Measurements from ENCODE around the gene HSF2. TPM values are rescaled to one million over a fixed set of nuclear protein-coding genes. Genes with fewer than 3 reads are reported as not detected.

Gene HSF2
- total and polyA plus RNA-seq, 2 of the 13 experiments (the other 11 are each of a cell fraction or from before 2014, with no cell fraction given) = 24.8 to 26.4 TPM

DNA sequence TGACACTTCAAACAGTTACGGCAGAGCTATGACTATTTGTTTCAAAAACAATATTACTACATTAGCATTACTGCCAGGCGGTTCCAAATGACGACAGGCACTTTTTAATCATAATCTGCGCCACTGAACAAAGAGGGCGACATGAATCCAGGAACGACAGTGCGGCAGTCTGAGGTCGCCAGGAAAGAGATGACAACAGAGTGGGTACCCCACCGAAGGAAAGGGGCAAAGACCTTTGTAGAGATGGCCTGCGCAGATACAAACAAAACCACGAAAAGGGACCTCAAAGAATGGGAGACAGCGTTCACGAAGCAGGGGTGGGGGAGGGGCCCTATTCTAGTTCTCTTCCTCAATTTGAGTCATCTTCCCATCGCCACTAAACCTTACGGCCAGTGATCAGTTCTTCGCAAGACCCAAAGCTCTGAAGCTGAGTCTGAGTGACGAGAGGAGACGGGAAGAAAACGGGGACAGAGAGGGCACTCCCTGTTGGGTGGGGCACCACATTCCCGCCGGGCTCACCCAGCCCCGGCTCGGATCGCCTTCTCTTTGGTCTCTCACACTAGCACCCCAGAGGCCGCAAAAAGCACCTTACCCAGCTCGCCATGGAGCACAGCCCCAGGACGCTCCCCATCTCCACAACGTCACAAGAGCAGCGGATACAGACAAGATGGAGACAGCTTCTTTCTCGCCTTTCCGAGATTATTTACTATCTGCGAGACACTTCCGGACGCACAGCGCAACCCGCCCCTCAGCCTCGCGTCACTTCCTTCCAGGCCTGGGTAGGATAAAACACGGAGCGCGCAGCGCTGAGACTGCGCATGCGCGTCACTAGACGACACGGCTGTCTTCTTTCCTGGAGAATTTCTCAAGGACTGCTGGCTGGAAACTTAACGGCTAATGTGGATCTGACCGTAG is 71.9 kb downstream of the HSF2 start, which contains the start of gene SERINC1 (continued):
- TF ChIP-seq, protein P1, sequence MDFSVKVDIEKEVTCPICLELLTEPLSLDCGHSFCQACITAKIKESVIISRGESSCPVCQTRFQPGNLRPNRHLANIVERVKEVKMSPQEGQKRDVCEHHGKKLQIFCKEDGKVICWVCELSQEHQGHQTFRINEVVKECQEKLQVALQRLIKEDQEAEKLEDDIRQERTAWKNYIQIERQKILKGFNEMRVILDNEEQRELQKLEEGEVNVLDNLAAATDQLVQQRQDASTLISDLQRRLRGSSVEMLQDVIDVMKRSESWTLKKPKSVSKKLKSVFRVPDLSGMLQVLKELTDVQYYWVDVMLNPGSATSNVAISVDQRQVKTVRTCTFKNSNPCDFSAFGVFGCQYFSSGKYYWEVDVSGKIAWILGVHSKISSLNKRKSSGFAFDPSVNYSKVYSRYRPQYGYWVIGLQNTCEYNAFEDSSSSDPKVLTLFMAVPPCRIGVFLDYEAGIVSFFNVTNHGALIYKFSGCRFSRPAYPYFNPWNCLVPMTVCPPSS (IDR thresholded peaks at IDR 0.05) = no peak
- TF ChIP-seq ZNF256 (CRISPR knock-in tag; conservative IDR thresholded peaks at IDR 0.05) = no peak
- no peak for TF ChIP-seq ZNF180 (CRISPR knock-in tag; IDR thresholded peaks at IDR 0.05; ENCODE audit: borderline replicate concordance, low read depth)
- TF ChIP-seq MXD4 (CRISPR knock-in tag; IDR thresholded peaks at IDR 0.05) = peak; percentile 83; the same call in 1 of the 2 replicates
- TF ChIP-seq MAFF (IDR thresholded peaks at IDR 0.05; ENCODE audit: low read depth, low read length) = no peak
- TF ChIP-seq, protein P2, sequence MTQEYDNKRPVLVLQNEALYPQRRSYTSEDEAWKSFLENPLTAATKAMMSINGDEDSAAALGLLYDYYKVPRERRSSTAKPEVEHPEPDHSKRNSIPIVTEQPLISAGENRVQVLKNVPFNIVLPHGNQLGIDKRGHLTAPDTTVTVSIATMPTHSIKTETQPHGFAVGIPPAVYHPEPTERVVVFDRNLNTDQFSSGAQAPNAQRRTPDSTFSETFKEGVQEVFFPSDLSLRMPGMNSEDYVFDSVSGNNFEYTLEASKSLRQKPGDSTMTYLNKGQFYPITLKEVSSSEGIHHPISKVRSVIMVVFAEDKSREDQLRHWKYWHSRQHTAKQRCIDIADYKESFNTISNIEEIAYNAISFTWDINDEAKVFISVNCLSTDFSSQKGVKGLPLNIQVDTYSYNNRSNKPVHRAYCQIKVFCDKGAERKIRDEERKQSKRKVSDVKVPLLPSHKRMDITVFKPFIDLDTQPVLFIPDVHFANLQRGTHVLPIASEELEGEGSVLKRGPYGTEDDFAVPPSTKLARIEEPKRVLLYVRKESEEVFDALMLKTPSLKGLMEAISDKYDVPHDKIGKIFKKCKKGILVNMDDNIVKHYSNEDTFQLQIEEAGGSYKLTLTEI (CRISPR knock-in tag; conservative IDR thresholded peaks at IDR 0.05) = no peak
- TF ChIP-seq, protein P3, sequence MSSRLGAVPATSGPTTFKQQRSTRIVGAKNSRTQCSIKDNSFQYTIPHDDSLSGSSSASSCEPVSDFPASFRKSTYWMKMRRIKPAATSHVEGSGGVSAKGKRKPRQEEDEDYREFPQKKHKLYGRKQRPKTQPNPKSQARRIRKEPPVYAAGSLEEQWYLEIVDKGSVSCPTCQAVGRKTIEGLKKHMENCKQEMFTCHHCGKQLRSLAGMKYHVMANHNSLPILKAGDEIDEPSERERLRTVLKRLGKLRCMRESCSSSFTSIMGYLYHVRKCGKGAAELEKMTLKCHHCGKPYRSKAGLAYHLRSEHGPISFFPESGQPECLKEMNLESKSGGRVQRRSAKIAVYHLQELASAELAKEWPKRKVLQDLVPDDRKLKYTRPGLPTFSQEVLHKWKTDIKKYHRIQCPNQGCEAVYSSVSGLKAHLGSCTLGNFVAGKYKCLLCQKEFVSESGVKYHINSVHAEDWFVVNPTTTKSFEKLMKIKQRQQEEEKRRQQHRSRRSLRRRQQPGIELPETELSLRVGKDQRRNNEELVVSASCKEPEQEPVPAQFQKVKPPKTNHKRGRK (CRISPR knock-in tag; IDR thresholded peaks at IDR 0.05) = peak; percentile 69; the same call in 1 of the 2 replicates
- no peak; the same call in 1 of the 2 replicates for TF ChIP-seq ZSCAN25 (CRISPR knock-in tag; IDR thresholded peaks at IDR 0.05)
- no peak for TF ChIP-seq ZNF549 (CRISPR knock-in tag; IDR thresholded peaks at IDR 0.05)
- TF ChIP-seq, protein P4, sequence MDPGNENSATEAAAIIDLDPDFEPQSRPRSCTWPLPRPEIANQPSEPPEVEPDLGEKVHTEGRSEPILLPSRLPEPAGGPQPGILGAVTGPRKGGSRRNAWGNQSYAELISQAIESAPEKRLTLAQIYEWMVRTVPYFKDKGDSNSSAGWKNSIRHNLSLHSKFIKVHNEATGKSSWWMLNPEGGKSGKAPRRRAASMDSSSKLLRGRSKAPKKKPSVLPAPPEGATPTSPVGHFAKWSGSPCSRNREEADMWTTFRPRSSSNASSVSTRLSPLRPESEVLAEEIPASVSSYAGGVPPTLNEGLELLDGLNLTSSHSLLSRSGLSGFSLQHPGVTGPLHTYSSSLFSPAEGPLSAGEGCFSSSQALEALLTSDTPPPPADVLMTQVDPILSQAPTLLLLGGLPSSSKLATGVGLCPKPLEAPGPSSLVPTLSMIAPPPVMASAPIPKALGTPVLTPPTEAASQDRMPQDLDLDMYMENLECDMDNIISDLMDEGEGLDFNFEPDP (CRISPR knock-in tag; conservative IDR thresholded peaks at IDR 0.05) = 0 out of 2 replicates have a peak, but pooled peaks have one; percentile 54
- TF ChIP-seq ZNF792 (CRISPR knock-in tag; IDR thresholded peaks at IDR 0.05) = peak; percentile 10; the same call in 1 of the 2 replicates
- no peak for TF ChIP-seq ZNF484 (CRISPR knock-in tag; IDR thresholded peaks at IDR 0.05; ENCODE audit: borderline replicate concordance, low read depth)
- TF ChIP-seq ZNF780A (CRISPR knock-in tag; IDR thresholded peaks at IDR 0.05) = no peak
- TF ChIP-seq ZNF460 (CRISPR knock-in tag; IDR thresholded peaks at IDR 0.05; ENCODE audit: borderline replicate concordance) = no peak
- TF ChIP-seq, protein P5, sequence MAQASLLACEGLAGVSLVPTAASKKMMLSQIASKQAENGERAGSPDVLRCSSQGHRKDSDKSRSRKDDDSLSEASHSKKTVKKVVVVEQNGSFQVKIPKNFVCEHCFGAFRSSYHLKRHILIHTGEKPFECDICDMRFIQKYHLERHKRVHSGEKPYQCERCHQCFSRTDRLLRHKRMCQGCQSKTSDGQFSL (CRISPR knock-in tag; IDR thresholded peaks at IDR 0.05) = no peak; the same call in 1 of the 2 replicates
- TF ChIP-seq HNRNPK (IDR thresholded peaks at IDR 0.05; ENCODE audit: low read depth, low read length, poor library complexity, severe bottlenecking) = no peak
- TF ChIP-seq SAP130 (CRISPR knock-in tag; IDR thresholded peaks at IDR 0.05; ENCODE audit: low read depth) = peak; percentile 95
- peak; percentile 55; the same call in 1 of the 2 replicates for TF ChIP-seq ZSCAN21 (CRISPR knock-in tag; IDR thresholded peaks at IDR 0.05; ENCODE audit: borderline replicate concordance)
- TF ChIP-seq ZSCAN22 (CRISPR knock-in tag; IDR thresholded peaks at IDR 0.05) = no peak
- TF ChIP-seq ZNF773 (CRISPR knock-in tag; IDR thresholded peaks at IDR 0.05; ENCODE audit: borderline replicate concordance) = no peak; the same call in 1 of the 2 replicates
- peak; percentile 93 for TF ChIP-seq FOXC1 (CRISPR knock-in tag; IDR thresholded peaks at IDR 0.05; ENCODE audit: borderline replicate concordance)
- TF ChIP-seq ZFP36L2 (CRISPR knock-in tag; IDR thresholded peaks at IDR 0.05) = no peak; the same call in 1 of the 2 replicates
- TF ChIP-seq HOXA7 (CRISPR knock-in tag; IDR thresholded peaks at IDR 0.05) = no peak
